Measurements from ENCODE around the gene POLR3K. TPM values are rescaled to one million over a fixed set of nuclear protein-coding genes. Genes with fewer than 3 reads are reported as not detected.

POLR3K gene
- total RNA-seq, 1 experiment from 2014 or later: 29.1 TPM

DNA sequence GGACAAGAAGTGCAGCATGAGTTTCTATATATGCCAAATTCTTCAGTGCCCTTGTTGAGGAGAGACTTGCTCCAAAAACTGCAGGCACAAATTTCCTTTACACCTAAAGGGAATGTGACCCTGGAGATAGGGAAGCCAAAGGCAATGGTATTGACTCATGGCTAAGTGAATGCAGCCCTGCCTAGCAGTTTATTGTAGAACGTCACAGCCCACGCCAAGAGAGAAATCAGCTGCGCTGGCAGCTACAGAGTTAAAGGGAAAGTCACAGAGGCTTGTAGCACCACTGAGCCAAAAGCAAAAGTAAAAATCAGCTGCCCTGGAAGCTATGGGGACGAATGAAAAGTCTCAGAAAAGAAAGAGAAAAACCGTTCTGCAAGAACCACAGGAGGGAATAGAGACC, 10.1 kb downstream of the POLR3K start:
- CTCF ChIA-PET: no interaction called here
- Mint-ChIP-seq H3K27me3 (ENCODE audit: unreplicated experiment) (no peaks in the 10 kb centered on the region), H3K27ac (ENCODE audit: unreplicated experiment) (no peak overlapping the region), H3K4me3 (ENCODE audit: low read depth, unreplicated experiment) (no peak overlapping the region), H3K9me3 (ENCODE audit: low read depth, unreplicated experiment) (no peaks in the 10 kb centered on the region), H3K4me1 (ENCODE audit: low read depth, unreplicated experiment) (peaks cover 24% of the 10 kb centered on the region), H3K36me3 (ENCODE audit: insufficient read depth, unreplicated experiment) (peaks cover 53% of the 10 kb centered on the region)
- intact Hi-C loops (cut with micrococcal nuclease; ENCODE audit: unreplicated experiment): no loop called here
- no TSS peak for BruUV-seq (replicated peaks)
- no peak for TF ChIP-seq CTCF (IDR thresholded peaks at IDR 0.05; ENCODE audit: unreplicated experiment)
- no peak for DNase-seq

DNA sequence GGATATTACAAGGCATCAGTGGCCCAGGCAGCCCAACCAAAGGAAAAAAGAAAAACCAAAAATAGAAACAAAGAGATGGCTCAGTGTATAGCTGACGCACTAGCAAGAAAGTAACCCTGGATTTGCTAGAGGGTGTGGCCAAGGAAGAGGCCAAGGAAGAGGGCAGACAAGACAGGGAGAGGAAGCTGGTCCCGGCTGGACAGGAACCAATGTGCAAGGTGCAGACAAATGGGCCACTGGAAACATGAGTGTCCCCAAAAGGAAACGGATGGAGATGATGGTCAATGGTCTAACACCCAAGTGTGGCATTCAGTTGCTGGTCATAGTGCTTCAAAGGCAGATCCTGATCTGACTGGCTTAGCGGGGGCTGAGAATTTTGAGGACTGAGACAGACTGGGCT, 10.7 kb downstream of the POLR3K start:
- Mint-ChIP-seq H3K27me3 (ENCODE audit: unreplicated experiment) (no peaks in the 10 kb centered on the region), H3K27ac (ENCODE audit: unreplicated experiment) (no peak overlapping the region), H3K36me3 (ENCODE audit: insufficient read depth, unreplicated experiment) (peaks cover 49% of the 10 kb centered on the region), H3K4me3 (ENCODE audit: low read depth, unreplicated experiment) (no peak overlapping the region), H3K9me3 (ENCODE audit: low read depth, unreplicated experiment) (no peaks in the 10 kb centered on the region), H3K4me1 (ENCODE audit: low read depth, unreplicated experiment) (peaks cover 27% of the 10 kb centered on the region)
- BruUV-seq (replicated peaks): no TSS peak
- intact Hi-C loops (cut with micrococcal nuclease; ENCODE audit: unreplicated experiment): no loop called here
- CTCF ChIA-PET: no interaction called here
- TF ChIP-seq CTCF (IDR thresholded peaks at IDR 0.05; ENCODE audit: unreplicated experiment): no peak
- no peak for DNase-seq

GRCh38 chr16:42069-42457, 11.3 kb downstream of the POLR3K start:
- peaks cover 45% of the 10 kb centered on the region for H3K36me3 Mint-ChIP-seq (ENCODE audit: insufficient read depth, unreplicated experiment)
- H3K4me3 Mint-ChIP-seq (ENCODE audit: low read depth, unreplicated experiment): no peak overlapping the region
- peaks cover 27% of the 10 kb centered on the region for H3K4me1 Mint-ChIP-seq (ENCODE audit: low read depth, unreplicated experiment)
- H3K27ac Mint-ChIP-seq (ENCODE audit: unreplicated experiment): no peak overlapping the region
- DNase-seq: no peak
- no peaks in the 10 kb centered on the region for H3K9me3 Mint-ChIP-seq (ENCODE audit: low read depth, unreplicated experiment)
- BruUV-seq (replicated peaks): no TSS peak
- TF ChIP-seq CTCF (IDR thresholded peaks at IDR 0.05; ENCODE audit: unreplicated experiment): no peak
- intact Hi-C loops (cut with micrococcal nuclease; ENCODE audit: unreplicated experiment): no loop called here
- CTCF ChIA-PET: no interaction called here
- no peaks in the 10 kb centered on the region for H3K27me3 Mint-ChIP-seq (ENCODE audit: unreplicated experiment)

- Mint-ChIP-seq H3K27ac (ENCODE audit: unreplicated experiment) (no peak overlapping the region), H3K4me3 (ENCODE audit: low read depth, unreplicated experiment) (no peak overlapping the region), H3K4me1 (ENCODE audit: low read depth, unreplicated experiment) (peaks cover 27% of the 10 kb centered on the region), H3K27me3 (ENCODE audit: unreplicated experiment) (no peaks in the 10 kb centered on the region), H3K9me3 (ENCODE audit: low read depth, unreplicated experiment) (no peaks in the 10 kb centered on the region), H3K36me3 (ENCODE audit: insufficient read depth, unreplicated experiment) (peaks cover 42% of the 10 kb centered on the region)
- no peak for DNase-seq
- intact Hi-C loops (cut with micrococcal nuclease; ENCODE audit: unreplicated experiment): no loop called here
- CTCF ChIA-PET: no interaction called here
- no TSS peak for BruUV-seq (replicated peaks)
- no peak for TF ChIP-seq CTCF (IDR thresholded peaks at IDR 0.05; ENCODE audit: unreplicated experiment)
Observed at GRCh38 chr16:41439-42068, 11.9 kb downstream of the POLR3K start.
